ENCODE data around the gene COPB1. TPM values are rescaled to one million over a fixed set of nuclear protein-coding genes. Genes with fewer than 3 reads are reported as not detected.

COPB1 gene, protein sequence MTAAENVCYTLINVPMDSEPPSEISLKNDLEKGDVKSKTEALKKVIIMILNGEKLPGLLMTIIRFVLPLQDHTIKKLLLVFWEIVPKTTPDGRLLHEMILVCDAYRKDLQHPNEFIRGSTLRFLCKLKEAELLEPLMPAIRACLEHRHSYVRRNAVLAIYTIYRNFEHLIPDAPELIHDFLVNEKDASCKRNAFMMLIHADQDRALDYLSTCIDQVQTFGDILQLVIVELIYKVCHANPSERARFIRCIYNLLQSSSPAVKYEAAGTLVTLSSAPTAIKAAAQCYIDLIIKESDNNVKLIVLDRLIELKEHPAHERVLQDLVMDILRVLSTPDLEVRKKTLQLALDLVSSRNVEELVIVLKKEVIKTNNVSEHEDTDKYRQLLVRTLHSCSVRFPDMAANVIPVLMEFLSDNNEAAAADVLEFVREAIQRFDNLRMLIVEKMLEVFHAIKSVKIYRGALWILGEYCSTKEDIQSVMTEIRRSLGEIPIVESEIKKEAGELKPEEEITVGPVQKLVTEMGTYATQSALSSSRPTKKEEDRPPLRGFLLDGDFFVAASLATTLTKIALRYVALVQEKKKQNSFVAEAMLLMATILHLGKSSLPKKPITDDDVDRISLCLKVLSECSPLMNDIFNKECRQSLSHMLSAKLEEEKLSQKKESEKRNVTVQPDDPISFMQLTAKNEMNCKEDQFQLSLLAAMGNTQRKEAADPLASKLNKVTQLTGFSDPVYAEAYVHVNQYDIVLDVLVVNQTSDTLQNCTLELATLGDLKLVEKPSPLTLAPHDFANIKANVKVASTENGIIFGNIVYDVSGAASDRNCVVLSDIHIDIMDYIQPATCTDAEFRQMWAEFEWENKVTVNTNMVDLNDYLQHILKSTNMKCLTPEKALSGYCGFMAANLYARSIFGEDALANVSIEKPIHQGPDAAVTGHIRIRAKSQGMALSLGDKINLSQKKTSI
- total RNA-seq: 100 to 1,000 TPM in 2 of 4 donors, 10 to 100 TPM in 2; 73.3 to 279 (median 94.8) TPM

DNA sequence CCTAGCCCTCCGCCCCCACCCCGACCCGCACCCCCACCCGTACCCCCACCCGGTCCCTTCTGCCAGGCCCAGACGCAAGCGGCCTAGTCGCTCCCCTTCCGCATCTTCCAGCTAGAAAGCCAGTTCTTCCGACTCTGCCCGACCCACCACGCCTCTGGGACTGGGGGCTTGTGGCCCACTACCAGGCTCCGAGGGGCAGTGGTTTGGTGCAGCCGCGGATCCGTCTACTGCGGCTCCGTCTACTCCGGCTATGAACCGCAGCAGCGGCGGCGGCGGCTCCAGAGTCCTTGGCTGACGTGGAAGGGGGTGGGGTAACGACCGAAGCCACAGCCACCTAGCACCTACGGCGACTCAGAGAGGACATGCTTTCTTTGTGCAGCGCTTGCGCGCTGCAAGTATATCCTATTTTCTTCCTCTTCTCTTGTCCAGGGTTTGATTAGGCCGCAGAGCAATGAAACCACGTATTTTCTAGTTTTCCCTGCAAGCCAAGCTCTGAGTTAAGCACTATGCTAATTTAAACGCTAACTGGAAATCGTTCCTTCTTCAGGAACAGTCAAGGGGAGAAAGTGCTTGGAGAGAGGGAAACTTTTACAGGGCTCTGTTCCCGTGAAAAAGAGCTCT lies at the start of gene COPB1:
Gene COPB1, minus strand, starts transcription at position 252 of the 621 bp plus-strand sequence. CDS start 883 bp downstream, outside the sequence.
- H3K4me1 ChIP-seq: peaks cover 3 to 9% of the 10 kb centered on the region in 2 donors
- no peaks in the 10 kb centered on the region for H3K27me3 ChIP-seq
- TF ChIP-seq, protein P1, sequence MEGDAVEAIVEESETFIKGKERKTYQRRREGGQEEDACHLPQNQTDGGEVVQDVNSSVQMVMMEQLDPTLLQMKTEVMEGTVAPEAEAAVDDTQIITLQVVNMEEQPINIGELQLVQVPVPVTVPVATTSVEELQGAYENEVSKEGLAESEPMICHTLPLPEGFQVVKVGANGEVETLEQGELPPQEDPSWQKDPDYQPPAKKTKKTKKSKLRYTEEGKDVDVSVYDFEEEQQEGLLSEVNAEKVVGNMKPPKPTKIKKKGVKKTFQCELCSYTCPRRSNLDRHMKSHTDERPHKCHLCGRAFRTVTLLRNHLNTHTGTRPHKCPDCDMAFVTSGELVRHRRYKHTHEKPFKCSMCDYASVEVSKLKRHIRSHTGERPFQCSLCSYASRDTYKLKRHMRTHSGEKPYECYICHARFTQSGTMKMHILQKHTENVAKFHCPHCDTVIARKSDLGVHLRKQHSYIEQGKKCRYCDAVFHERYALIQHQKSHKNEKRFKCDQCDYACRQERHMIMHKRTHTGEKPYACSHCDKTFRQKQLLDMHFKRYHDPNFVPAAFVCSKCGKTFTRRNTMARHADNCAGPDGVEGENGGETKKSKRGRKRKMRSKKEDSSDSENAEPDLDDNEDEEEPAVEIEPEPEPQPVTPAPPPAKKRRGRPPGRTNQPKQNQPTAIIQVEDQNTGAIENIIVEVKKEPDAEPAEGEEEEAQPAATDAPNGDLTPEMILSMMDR (IDR thresholded peaks at IDR 0.05): peak in 2 of 4 experiments; percentile 5 to 24
- peak; percentile 48 to 76 for TF ChIP-seq POLR2A (IDR thresholded peaks at IDR 0.05)
- no peaks in the 10 kb centered on the region for H3K9me3 ChIP-seq
- H3K4me3 ChIP-seq: peak within 1 kb of the TSS; percentile 76 to 91
- DNase-seq: peak; percentile 86 to 90
- intact Hi-C loops (cut with DNase I; ENCODE audit: low total_unique reads): no loop called here
- H3K36me3 ChIP-seq: no peaks in the 10 kb centered on the region
- peak within 1 kb of the TSS; percentile 90 to 97 for H3K27ac ChIP-seq

DNA sequence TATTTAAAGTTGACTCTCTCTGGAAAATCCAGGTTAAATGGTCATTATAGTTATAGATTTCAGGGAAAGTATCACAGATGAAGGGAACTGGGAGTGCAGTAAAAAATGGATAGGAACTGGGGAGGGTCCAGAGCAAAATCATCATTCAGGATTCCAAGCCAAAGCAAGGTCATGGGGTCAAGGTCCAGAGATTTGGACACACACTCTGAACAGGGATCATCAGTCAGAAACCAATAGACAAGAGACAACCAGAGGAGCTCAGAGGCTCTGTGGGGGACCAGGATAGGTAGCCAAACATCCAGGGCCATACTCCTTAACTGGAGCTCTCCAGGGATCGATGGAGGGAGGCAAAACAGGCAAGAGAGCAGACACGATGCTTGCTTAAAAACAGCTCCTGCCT lies 47.8 kb upstream of the COPB1 start:
- Histone ChIP-seq H3K36me3 (no peaks in the 10 kb centered on the region), H3K4me3 (no peak overlapping the region), H3K27me3 (no peaks in the 10 kb centered on the region), H3K9me3 (no peaks in the 10 kb centered on the region), H3K27ac (no peak overlapping the region), H3K4me1 (no peaks in the 10 kb centered on the region)
- TF ChIP-seq POLR2A (IDR thresholded peaks at IDR 0.05): no peak
- TF ChIP-seq, protein P1 (IDR thresholded peaks at IDR 0.05): no peak
- intact Hi-C loops (cut with DNase I; ENCODE audit: low total_unique reads): no loop called here
- DNase-seq: no peak

DNA sequence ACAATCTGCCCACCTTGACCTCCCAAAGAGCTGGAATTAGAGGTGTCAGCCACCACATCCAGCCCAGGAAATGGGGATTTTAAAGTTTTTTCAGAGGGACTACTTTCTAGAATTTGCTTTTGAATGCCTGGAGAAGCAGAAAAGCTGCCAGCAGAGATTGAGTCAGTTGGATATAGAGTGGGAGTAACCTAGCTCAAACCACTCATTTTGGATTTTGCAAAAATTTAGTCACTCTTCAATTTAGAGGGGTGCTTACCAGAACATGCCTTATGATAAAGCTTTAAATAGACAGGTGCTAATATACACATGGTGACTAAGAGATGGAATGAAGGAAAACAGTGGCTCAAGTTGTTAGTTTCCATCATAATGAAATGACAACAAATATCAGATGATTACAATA lies 47.1 kb upstream of the COPB1 start:
- TF ChIP-seq POLR2A (IDR thresholded peaks at IDR 0.05): no peak
- TF ChIP-seq, protein P1 (IDR thresholded peaks at IDR 0.05): no peak
- no peaks in the 10 kb centered on the region for H3K36me3 ChIP-seq
- H3K27me3 ChIP-seq: no peaks in the 10 kb centered on the region
- no peaks in the 10 kb centered on the region for H3K9me3 ChIP-seq
- DNase-seq: no peak
- H3K4me1 ChIP-seq: no peaks in the 10 kb centered on the region
- H3K27ac ChIP-seq: no peak overlapping the region
- intact Hi-C loops (cut with DNase I; ENCODE audit: low total_unique reads): no loop called here
- no peak overlapping the region for H3K4me3 ChIP-seq

DNA sequence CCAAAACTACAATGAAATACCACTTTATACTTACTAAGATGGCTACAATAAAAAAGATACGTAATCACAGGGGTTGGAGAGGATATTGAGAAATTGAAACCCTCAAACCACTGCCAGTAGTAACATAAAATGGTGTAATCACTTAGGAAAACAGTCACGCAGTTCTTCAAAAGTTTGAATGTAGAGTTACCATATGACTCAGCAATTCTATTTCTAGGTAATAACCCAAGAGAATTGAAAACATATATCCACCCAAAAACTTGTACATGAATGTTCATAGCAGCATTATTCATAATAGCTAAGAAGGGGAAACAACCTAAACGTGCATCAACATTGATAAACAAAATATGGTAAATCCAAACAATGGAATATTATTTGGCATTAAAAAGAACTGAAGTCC lies 45.0 kb upstream of the COPB1 start:
- Histone ChIP-seq H3K4me1 (no peaks in the 10 kb centered on the region), H3K4me3 (no peak overlapping the region), H3K27me3 (no peaks in the 10 kb centered on the region), H3K9me3 (no peaks in the 10 kb centered on the region), H3K27ac (no peak overlapping the region), H3K36me3 (no peaks in the 10 kb centered on the region)
- DNase-seq: no peak
- TF ChIP-seq, protein P1 (IDR thresholded peaks at IDR 0.05): no peak
- no peak for TF ChIP-seq POLR2A (IDR thresholded peaks at IDR 0.05)
- intact Hi-C loops (cut with DNase I; ENCODE audit: low total_unique reads): no loop called here

All from uterus (tissue), 4 donors.